ENCODE data around the gene YWHAE. TPM values are rescaled to one million over a fixed set of nuclear protein-coding genes. Genes with fewer than 3 reads are reported as not detected.
"Not testable (repeated sequence)": the region's sequence is repeated elsewhere in the genome, so short reads cannot be mapped to it uniquely, and the experiment has no call there.

Gene YWHAE
- total RNA-seq, 2 donors from 2014 or later: 643 to 716 TPM

- intact Hi-C loops (cut with DNase I): loop anchor here (5.0 kb wide), 2 partner anchors 92 to 152 kb away; partner anchors contain the start of genes CRK and INPP5K
- TF ChIP-seq POLR2A (IDR thresholded peaks at IDR 0.05) (no peak), POLR2AphosphoS5 (IDR thresholded peaks at IDR 0.05) (peak; percentile 84), CTCF (IDR thresholded peaks at IDR 0.05) (peak; percentile 73 to 87 (median 86))
- H3K27me3 ChIP-seq (replicated peaks; ENCODE audit: insufficient read depth): no peaks in the 10 kb centered on the region
- WGBS: 11% methylated on average over 11 of the region's 11 CpGs
- DNase-seq (ENCODE audit: low spot score): peak; percentile 67
- peak overlapping the region in 1 of 2 donors; percentile 12 for H3K27ac ChIP-seq
- peaks cover 10% of the 10 kb centered on the region for H3K4me1 ChIP-seq (replicated peaks)
- no peak overlapping the region for H3K4me3 ChIP-seq
- no peaks in the 10 kb centered on the region for H3K9me3 ChIP-seq
- no peaks in the 10 kb centered on the region for H3K36me3 ChIP-seq
These were observed 34.5 kb downstream of the YWHAE start for GRCh38 chr17:1365445-1366039.

- no peak for DNase-seq (ENCODE audit: low spot score)
- peaks cover 4% of the 10 kb centered on the region for H3K4me1 ChIP-seq (replicated peaks)
- no peak overlapping the region for H3K27ac ChIP-seq
- TF ChIP-seq POLR2AphosphoS5 (IDR thresholded peaks at IDR 0.05) (no peak), POLR2A (IDR thresholded peaks at IDR 0.05) (no peak), CTCF (IDR thresholded peaks at IDR 0.05) (no peak)
- WGBS: 58% methylated on average over 3 of the region's 3 CpGs
- no peak overlapping the region for H3K4me3 ChIP-seq
- intact Hi-C loops (cut with DNase I): no loop called here
- peaks cover 0 to 4% of the 10 kb centered on the region in 2 donors for H3K36me3 ChIP-seq
- H3K27me3 ChIP-seq (replicated peaks; ENCODE audit: insufficient read depth): no peaks in the 10 kb centered on the region
- H3K9me3 ChIP-seq: no peaks in the 10 kb centered on the region
These were observed 37.1 kb downstream of the YWHAE start for GRCh38 chr17:1362964-1363363.

- intact Hi-C loops (cut with DNase I): no loop called here
- Histone ChIP-seq H3K36me3 (peaks cover 0 to 4% of the 10 kb centered on the region in 2 donors), H3K4me3 (no peak overlapping the region), H3K27ac (no peak overlapping the region), H3K27me3 (replicated peaks; ENCODE audit: insufficient read depth) (no peaks in the 10 kb centered on the region), H3K9me3 (no peaks in the 10 kb centered on the region), H3K4me1 (replicated peaks) (peaks cover 4% of the 10 kb centered on the region)
- TF ChIP-seq CTCF (IDR thresholded peaks at IDR 0.05) (no peak), POLR2A (IDR thresholded peaks at IDR 0.05) (no peak), POLR2AphosphoS5 (IDR thresholded peaks at IDR 0.05) (no peak)
- 30% methylated on average over 10 of the region's 10 CpGs for WGBS
- DNase-seq (ENCODE audit: low spot score): no peak
These were observed 37.8 kb downstream of the YWHAE start for GRCh38 chr17:1362065-1362848.

- Histone ChIP-seq H3K4me3 (no peak overlapping the region), H3K9me3 (no peaks in the 10 kb centered on the region), H3K27me3 (replicated peaks; ENCODE audit: insufficient read depth) (no peaks in the 10 kb centered on the region), H3K4me1 (replicated peaks) (peaks cover 4% of the 10 kb centered on the region), H3K36me3 (peaks cover 0 to 4% of the 10 kb centered on the region in 2 donors), H3K27ac (no peak overlapping the region)
- intact Hi-C loops (cut with DNase I): no loop called here
- WGBS: 68% methylated on average over 12 of the region's 12 CpGs
- DNase-seq (ENCODE audit: low spot score): no peak
- no peak for TF ChIP-seq POLR2A (IDR thresholded peaks at IDR 0.05)
- TF ChIP-seq POLR2AphosphoS5 (IDR thresholded peaks at IDR 0.05): no peak
- no peak for TF ChIP-seq CTCF (IDR thresholded peaks at IDR 0.05)
These were observed 39.0 kb downstream of the YWHAE start for GRCh38 chr17:1360975-1361374.

GRCh38 chr17:1360315-1360714 is 39.7 kb downstream of the YWHAE start:
- DNase-seq (ENCODE audit: low spot score); H3K9me3 ChIP-seq; H3K36me3 ChIP-seq; H3K4me3 ChIP-seq; H3K27ac ChIP-seq; H3K27me3 ChIP-seq (replicated peaks; ENCODE audit: insufficient read depth); H3K4me1 ChIP-seq (replicated peaks); intact Hi-C loops (cut with DNase I): not testable (repeated sequence)
- 51% methylated on average over 5 of the region's 5 CpGs for WGBS
